Left ventricle myocardium inferior (tissue), 1 donor: ENCODE measurements around the gene C10orf90. TPM values are rescaled to one million over a fixed set of nuclear protein-coding genes. Genes with fewer than 3 reads are reported as not detected.
A peak's percentile ranks its signal among the peaks of the same experiment; 100 is the strongest.

Source experiments
- DNase-seq: peaks from one replicate; pipeline ENCODE4 v3.0.0-alpha.2; 2020
- H3K27ac ChIP-seq: fragments of 200-600 bp; replicated peaks from 2 replicates; pipeline ENCODE4 v1.8.0; 2021
- H3K27me3 ChIP-seq: fragments of 200-600 bp; 2 replicates; pipeline ENCODE4 v1.8.0; 2021; ENCODE audit warnings: low read depth
- H3K36me3 ChIP-seq: fragments of 200-600 bp; 2 replicates; pipeline ENCODE4 v1.8.0; 2021
- H3K4me1 ChIP-seq: fragments of 200-600 bp; 2 replicates; pipeline ENCODE4 v1.8.0; 2021
- H3K4me3 ChIP-seq: fragments of 200-600 bp; 2 replicates; pipeline ENCODE4 v1.8.0; 2021; ENCODE audit warnings: mild to moderate bottlenecking, moderate library complexity
- H3K9me3 ChIP-seq: fragments of 200-600 bp; replicated peaks from 2 replicates; pipeline ENCODE4 v1.8.0; 2021
- intact Hi-C: fragments of 100-400 bp; cut with micrococcal nuclease; formaldehyde crosslinking; loops from one replicate; pipeline ENCODE4 v1.11.0; 2022
- total RNA-seq: library from RNA; stranded (reverse); fragmentation: NEBNext Ultra II Directional; extraction: Animal tissue kit (Norgen Biotek cat#: 25700); gene quantifications from one replicate; pipeline ENCODE4 v1.2.1, GENCODE V29; 2021
- TF ChIP-seq, protein P1 (sequence below): fragments of 200-600 bp; IDR thresholded peaks from 2 replicates; pipeline ENCODE4 v1.8.0; 2021; ENCODE audit warnings: antibody characterized with exemption, mild to moderate bottlenecking, borderline replicate concordance
- donor health status: DM: no; HTN: yes; CAD: no; lungs with severe emphysema.

Gene C10orf90
- total RNA-seq, 1 donor from 2014 or later, result not detected

DNA sequence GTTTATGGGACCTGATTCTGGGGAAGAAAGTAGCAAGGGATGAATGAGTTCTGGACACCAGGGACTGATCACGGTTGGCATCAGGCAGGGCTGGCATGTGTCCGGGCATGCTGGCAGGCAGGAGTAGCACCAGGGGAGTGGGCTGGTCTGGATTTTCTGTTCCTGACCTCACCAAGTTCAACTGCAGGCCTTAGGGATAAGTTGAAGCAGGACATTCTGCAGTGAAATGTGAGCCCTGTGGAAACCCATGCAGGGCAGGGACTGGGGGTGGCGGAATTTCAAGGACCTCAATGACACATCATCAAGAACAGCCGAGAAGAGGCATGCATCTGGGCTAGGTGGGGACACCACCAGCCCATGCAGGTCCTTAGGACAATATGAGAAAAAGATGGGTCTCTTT is 202.0 kb downstream of the C10orf90 start:
- TF ChIP-seq, protein P1, sequence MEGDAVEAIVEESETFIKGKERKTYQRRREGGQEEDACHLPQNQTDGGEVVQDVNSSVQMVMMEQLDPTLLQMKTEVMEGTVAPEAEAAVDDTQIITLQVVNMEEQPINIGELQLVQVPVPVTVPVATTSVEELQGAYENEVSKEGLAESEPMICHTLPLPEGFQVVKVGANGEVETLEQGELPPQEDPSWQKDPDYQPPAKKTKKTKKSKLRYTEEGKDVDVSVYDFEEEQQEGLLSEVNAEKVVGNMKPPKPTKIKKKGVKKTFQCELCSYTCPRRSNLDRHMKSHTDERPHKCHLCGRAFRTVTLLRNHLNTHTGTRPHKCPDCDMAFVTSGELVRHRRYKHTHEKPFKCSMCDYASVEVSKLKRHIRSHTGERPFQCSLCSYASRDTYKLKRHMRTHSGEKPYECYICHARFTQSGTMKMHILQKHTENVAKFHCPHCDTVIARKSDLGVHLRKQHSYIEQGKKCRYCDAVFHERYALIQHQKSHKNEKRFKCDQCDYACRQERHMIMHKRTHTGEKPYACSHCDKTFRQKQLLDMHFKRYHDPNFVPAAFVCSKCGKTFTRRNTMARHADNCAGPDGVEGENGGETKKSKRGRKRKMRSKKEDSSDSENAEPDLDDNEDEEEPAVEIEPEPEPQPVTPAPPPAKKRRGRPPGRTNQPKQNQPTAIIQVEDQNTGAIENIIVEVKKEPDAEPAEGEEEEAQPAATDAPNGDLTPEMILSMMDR, result no peak
- no peak overlapping the region for H3K27ac ChIP-seq
- H3K9me3 ChIP-seq, result no peaks in the 10 kb centered on the region
- intact Hi-C loops, result no loop called here
- no peaks in the 10 kb centered on the region for H3K36me3 ChIP-seq
- peaks cover 67% of the 10 kb centered on the region for H3K27me3 ChIP-seq
- H3K4me3 ChIP-seq, result no peak overlapping the region
- DNase-seq, result no peak
- no peaks in the 10 kb centered on the region for H3K4me1 ChIP-seq

DNA sequence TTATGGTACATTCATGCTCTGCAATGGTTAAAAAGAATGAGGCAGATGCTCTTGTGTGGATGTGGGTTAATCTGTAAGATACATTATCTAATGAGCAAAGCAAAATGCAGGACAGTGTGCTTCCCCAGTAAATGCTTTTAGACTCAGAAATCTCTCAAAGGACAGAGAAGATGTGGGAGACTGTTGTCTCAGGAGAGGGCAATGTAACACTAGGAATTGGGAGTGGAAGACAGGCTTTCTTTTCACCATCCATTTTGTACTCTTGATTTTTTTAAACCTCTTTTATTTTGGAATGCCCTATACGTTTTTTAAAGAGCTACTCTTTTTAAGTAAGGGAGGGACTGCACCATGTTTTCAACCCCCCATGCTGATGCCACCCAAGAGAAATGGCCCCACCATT is 204.7 kb downstream of the C10orf90 start:
- no peaks in the 10 kb centered on the region for H3K36me3 ChIP-seq
- H3K4me3 ChIP-seq, result no peak overlapping the region
- no peaks in the 10 kb centered on the region for H3K9me3 ChIP-seq
- TF ChIP-seq, protein P1, result peak; percentile 10
- peaks cover 53% of the 10 kb centered on the region for H3K27me3 ChIP-seq
- DNase-seq, result no peak
- no peak overlapping the region for H3K27ac ChIP-seq
- intact Hi-C loops, result no loop called here
- H3K4me1 ChIP-seq, result no peaks in the 10 kb centered on the region

DNA sequence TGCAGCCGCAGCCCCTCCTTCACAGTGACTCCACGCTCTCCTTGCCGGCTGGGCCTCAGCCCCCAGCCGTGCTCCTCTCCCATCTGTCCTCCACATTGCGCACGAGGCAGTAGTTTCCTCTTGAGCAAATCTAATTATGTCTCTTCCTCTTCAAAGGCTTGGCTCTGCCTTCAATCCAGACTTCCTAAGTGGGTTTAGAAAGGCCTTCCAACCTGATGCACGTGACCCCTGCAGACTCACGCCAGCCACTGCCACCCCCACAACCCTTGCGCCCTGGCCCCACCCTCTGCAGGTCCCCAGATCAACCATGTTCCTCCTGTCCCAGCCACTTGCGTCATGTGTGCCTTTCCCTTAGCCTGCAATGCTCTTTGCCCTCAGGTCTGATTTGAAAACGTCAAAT is 207.2 kb downstream of the C10orf90 start:
- H3K27me3 ChIP-seq, result peaks cover 54% of the 10 kb centered on the region
- no peaks in the 10 kb centered on the region for H3K36me3 ChIP-seq
- intact Hi-C loops, result no loop called here
- TF ChIP-seq, protein P1, result no peak
- no peak overlapping the region for H3K4me3 ChIP-seq
- no peaks in the 10 kb centered on the region for H3K4me1 ChIP-seq
- H3K9me3 ChIP-seq, result no peaks in the 10 kb centered on the region
- H3K27ac ChIP-seq, result no peak overlapping the region
- no peak for DNase-seq

DNA sequence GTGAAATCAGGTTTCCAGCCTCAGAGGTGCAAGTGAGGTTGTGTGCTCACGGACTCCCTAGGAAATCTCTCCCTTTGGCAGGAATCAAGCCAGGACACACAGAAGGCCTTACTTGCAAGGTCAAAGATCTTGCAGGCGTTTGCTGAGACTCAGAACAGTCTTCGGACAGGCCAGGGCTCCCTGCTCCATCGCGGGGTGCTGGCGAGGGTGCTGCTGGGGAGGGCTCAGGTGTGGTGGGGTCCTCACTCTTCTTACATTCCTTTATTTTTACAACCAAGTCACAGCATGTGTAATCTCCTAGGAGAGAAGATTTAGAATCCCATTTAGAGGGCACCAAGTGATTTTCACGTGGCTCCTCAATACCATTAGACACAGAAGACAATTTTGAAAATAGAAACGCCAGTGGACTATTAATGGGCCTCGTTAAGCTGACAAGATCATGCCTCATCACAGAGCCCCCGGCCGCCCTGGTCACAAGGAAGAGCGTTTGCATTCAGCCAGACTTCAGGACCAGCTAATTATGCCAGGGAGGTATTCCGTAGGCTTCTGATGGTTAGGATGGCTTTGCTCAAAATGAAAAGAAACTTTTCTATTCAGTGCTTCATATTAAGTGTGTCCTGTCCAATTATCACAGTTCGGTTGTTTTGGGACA is 209.1 kb downstream of the C10orf90 start:
- intact Hi-C loops, result no loop called here
- Histone ChIP-seq H3K9me3 (no peaks in the 10 kb centered on the region), H3K4me3 (no peak overlapping the region), H3K27me3 (peaks cover 58% of the 10 kb centered on the region), H3K4me1 (no peaks in the 10 kb centered on the region), H3K36me3 (no peaks in the 10 kb centered on the region), H3K27ac (no peak overlapping the region)
- TF ChIP-seq, protein P1, result no peak
- no peak for DNase-seq

DNA sequence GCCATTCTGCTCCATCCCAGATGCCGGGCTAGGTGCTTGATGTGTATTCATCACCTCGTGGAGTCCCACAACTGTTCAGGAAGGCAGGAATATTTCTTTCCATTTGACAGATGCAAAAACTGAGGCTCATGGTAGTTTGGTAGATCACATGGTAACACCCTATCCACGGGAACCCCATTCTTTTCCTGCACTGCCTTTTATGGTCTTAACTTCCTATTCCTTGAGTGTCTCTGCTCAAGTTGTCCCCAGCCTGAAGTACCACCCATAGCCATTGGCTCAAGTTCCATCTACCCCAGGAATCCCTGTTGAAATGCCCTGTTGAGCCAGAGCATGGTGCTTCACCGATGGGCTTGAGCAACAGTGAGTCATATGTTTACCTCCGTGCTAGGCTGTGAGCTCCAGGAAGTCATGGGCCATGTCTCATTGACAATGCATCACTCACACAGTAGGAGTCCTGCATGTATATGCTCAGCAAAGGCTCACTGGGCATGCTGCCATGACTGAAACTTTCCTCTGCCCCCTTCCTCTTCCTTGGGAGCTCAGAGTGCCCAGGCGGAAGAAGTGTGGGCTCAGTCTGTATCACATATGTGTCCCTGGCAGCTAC is 210.5 kb downstream of the C10orf90 start:
- Histone ChIP-seq H3K27ac (no peak overlapping the region), H3K4me1 (no peaks in the 10 kb centered on the region), H3K4me3 (no peak overlapping the region), H3K9me3 (no peaks in the 10 kb centered on the region), H3K27me3 (peaks cover 62% of the 10 kb centered on the region), H3K36me3 (no peaks in the 10 kb centered on the region)
- no peak for DNase-seq
- intact Hi-C loops, result no loop called here
- TF ChIP-seq, protein P1, result no peak
